ENCODE measurements around the gene XXYLT1. TPM values are rescaled to one million over a fixed set of nuclear protein-coding genes. Genes with fewer than 3 reads are reported as not detected.
"Not testable (repeated sequence)": the region's sequence is repeated elsewhere in the genome, so short reads cannot be mapped to it uniquely, and the experiment has no call there.

The XXYLT1 gene
- total and polyA plus RNA-seq, 8 donors = 1.8 to 5.0 (median 2.6) TPM

DNA sequence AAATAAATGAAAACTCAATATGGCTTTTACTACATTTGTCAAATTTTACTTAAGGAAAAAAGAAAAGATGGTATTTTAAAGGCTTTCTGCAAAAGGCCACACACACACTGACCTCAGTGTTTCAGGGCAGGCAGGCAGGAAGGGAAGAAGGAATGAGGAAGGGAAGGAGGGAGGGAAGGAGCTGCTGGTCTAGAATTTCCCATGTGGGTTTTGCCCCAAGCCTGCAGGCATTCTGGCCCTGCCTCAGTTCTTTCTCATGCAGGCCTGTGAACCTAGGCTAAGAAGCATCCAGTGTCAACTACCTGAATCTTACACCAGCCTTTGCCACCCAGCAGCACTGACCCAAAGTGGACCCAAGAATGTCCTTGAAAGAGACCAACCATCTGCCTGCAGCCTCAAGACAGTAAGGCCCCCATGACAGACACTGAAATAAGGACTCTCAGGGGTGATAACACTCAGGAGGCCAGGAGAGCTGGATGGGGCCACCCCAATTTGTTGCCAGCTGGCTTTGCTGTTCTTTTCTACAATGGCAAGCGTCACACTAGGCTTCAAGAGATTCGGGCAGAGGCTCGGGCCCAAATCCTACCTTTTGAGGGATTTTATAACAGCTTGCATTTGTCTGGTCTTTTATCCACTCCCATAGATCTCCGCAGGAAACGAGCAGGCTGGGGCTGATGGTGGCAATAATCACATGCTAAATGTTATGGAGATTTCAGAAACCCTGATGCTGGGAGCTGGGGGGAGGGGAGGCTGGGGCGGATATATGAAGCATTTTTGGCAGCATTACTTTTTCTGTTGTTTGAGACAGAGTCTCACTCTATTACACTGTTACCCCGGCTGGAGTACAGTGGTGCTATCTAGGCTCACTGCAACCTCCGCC lies 51.4 kb downstream of the XXYLT1 start:
- no peak for ATAC-seq
- TF ChIP-seq, protein P1, sequence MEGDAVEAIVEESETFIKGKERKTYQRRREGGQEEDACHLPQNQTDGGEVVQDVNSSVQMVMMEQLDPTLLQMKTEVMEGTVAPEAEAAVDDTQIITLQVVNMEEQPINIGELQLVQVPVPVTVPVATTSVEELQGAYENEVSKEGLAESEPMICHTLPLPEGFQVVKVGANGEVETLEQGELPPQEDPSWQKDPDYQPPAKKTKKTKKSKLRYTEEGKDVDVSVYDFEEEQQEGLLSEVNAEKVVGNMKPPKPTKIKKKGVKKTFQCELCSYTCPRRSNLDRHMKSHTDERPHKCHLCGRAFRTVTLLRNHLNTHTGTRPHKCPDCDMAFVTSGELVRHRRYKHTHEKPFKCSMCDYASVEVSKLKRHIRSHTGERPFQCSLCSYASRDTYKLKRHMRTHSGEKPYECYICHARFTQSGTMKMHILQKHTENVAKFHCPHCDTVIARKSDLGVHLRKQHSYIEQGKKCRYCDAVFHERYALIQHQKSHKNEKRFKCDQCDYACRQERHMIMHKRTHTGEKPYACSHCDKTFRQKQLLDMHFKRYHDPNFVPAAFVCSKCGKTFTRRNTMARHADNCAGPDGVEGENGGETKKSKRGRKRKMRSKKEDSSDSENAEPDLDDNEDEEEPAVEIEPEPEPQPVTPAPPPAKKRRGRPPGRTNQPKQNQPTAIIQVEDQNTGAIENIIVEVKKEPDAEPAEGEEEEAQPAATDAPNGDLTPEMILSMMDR (IDR thresholded peaks at IDR 0.05) = no peak
- H3K4me3 ChIP-seq = no peak overlapping the region

DNA sequence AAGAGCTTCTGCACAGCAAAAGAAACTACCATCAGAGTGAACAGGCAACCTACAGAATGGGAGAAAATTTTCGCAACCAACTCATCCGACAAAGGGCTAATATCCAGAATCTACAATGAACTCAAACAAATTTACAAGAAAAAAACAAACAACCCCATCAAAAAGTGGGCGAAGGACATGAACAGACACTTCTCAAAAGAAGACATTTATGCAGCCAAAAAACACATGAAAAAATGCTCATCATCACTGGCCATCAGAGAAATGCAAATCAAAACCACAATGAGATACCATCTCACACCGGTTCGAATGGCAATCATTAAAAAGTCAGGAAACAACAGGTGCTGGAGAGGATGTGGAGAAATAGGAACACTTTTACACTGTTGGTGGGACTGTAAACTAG lies 52.6 kb downstream of the XXYLT1 start:
- H3K27ac ChIP-seq; intact Hi-C loops (cut with DNase I); H3K4me3 ChIP-seq; H3K27me3 ChIP-seq; H3K9me3 ChIP-seq; H3K36me3 ChIP-seq; FAIRE-seq; DNase-seq; H3K4me1 ChIP-seq; ATAC-seq: not testable (repeated sequence)
- WGBS, 2 donors = 89 to 97% methylated on average over 2 of the region's 5 CpGs

More for the DNA sequence above, 51.4 kb downstream of the XXYLT1 start:
- WGBS, 2 donors = 94% methylated on average over 8 of the region's 8 CpGs
- Histone ChIP-seq H3K27ac (no peak overlapping the region), H3K36me3 (no peaks in the 10 kb centered on the region), H3K27me3 (no peaks in the 10 kb centered on the region), H3K9me3 (no peaks in the 10 kb centered on the region), H3K4me1 (no peaks in the 10 kb centered on the region)
- intact Hi-C loops (cut with DNase I) = no loop called here
- DNase-seq (no peak), FAIRE-seq (no peak)

DNA sequence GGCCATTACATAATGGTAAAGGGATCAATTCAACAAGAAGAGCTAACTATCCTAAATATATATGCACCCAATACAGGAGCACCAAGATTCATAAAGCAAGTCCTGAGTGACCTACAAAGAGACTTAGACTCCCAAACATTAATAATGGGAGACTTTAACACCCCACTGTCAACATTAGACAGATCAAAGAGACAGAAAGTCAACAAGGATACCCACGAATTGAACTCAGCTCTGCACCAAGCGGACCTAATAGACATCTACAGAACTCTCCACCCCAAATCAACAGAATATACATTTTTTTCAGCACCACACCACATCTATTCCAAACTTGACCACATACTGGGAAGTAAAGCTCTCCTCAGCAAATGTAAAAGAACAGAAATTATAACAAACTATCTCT lies 55.4 kb downstream of the XXYLT1 start:
- H3K27me3 ChIP-seq; H3K4me3 ChIP-seq; ATAC-seq; H3K27ac ChIP-seq; H3K4me1 ChIP-seq; FAIRE-seq; H3K9me3 ChIP-seq; H3K36me3 ChIP-seq; DNase-seq; intact Hi-C loops (cut with DNase I): not testable (repeated sequence)
- 64 to 69% methylated on average over 2 of the region's 2 CpGs for WGBS, 2 donors

DNA sequence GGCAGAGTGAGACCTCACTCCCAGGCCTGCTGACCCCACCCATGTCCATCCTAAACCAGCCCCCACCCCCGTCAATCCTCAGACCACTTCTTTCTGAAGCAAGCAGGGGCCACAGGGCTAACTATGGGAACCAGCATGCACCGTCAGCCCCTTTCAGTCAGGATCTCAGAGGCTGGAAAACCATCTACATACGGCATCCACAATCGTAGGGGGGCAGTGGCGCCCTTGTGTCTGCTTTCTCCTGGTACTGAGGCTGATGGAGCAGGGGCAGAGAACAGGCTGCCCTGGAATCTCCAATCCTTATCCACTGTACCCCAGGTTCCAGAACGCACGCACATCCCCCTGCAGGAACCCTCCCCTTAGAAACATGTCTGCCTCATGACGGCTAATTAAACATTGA lies 56.6 kb downstream of the XXYLT1 start:
- no peak for FAIRE-seq
- intact Hi-C loops (cut with DNase I) = no loop called here
- WGBS, 2 donors = 94 to 95% methylated on average over 8 of the region's 8 CpGs
- DNase-seq = no peak
- no peak for ATAC-seq
- Histone ChIP-seq H3K4me1 (no peaks in the 10 kb centered on the region), H3K27ac (no peak overlapping the region), H3K36me3 (no peaks in the 10 kb centered on the region), H3K9me3 (no peaks in the 10 kb centered on the region), H3K4me3 (no peak overlapping the region), H3K27me3 (no peaks in the 10 kb centered on the region)
- TF ChIP-seq, protein P1 (IDR thresholded peaks at IDR 0.05) = no peak

DNA sequence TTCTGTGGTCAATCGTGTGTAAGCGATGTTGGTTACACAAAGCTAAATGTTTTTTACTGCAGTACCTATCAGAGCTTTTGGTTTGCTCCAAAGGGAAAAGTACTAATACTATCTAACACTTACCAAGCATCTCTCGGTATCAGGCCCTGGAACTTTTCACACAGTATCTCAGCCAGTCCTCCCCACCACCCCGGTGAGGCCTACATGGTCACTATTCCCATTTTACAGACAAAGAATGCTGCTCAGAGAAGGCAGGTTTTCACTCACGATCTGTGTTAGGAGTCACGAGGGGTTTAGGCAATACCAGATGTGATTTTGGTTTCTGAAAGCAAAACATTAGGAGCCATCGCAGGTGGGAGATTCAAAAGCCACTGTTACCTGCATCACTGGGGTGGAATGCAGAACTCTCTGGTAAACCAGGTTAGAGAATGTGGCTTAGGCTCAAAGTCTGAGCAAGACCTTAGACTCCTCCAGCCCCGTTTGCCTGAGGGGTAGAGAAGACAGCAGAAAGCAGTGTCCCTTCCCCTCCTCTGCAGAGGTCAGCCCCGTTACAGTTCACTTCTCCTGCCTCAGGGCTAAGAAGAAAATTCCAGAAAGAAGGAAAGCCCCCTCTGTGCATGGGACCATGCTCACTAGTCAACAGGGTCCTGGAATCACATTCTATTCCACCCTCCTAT lies 57.2 kb downstream of the XXYLT1 start:
- Histone ChIP-seq H3K4me1 (no peaks in the 10 kb centered on the region), H3K4me3 (no peak overlapping the region), H3K27ac (no peak overlapping the region), H3K27me3 (no peaks in the 10 kb centered on the region), H3K9me3 (no peaks in the 10 kb centered on the region), H3K36me3 (no peaks in the 10 kb centered on the region)
- 82 to 93% methylated on average over 9 of the region's 9 CpGs for WGBS, 2 donors
- TF ChIP-seq, protein P1 (IDR thresholded peaks at IDR 0.05) = no peak
- no peak for ATAC-seq
- intact Hi-C loops (cut with DNase I) = no loop called here
- DNase-seq = no peak
- FAIRE-seq = no peak

All from pancreas (tissue), 10 donors.